Measurements from ENCODE around the gene ETAA1.

ETAA1 gene

GRCh38 chr2:67397143-67397986 is at the start of gene ETAA1:
ETAA1 (plus strand) TSS chr2:67397333; CDS start chr2:67397449, 116 bp downstream.
- peak; percentile 81 for DNase-seq

DNA sequence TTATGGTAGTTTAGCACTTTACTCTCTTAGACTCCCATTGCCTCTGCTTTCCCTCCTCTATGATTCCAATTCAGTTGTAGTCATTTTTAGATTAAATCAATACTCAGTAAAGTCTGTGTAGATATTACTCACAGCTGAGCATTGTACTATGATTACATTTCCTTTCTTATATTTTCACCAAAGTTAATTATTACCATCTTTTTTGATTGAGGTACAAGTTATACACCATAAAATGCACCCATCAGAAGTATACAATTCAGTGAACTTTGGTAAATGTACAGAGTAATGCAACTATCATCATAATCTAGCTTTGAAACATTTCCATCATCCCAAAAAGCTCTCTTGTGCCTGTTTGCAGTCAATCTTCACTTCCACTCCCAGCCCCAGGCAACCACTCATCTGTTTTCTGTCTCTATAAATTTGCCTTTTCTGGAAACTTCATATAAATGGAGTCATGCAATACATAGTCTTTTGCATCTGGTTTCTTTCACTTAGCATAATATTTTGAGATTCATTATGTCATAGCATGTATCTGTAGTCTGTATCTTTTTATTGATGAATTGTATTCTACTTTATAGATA is 30.2 kb upstream of the ETAA1 start:
- DNase-seq = no peak

DNA sequence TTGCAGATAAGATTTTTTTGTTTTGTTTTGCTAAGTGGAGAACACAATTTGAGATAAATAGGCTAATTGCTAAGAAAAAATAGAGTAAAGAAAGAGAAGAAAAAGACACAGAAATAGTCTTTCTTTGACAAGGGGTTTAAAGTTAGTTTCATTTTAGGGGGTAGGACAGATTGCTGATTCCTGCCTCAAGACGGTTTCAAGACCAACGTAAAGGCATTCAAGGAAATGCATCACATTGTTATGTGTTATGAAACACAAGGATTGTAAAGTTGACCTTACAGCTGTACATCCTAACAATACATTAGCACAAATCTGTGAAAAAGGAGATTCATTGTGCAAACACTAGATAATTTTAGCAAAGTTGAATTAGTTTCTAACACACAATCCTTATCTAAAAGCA is 22.7 kb upstream of the ETAA1 start:
- no peak for DNase-seq

GRCh38 chr2:67374949-67375348 is 22.2 kb upstream of the ETAA1 start:
- DNase-seq = no peak

DNA sequence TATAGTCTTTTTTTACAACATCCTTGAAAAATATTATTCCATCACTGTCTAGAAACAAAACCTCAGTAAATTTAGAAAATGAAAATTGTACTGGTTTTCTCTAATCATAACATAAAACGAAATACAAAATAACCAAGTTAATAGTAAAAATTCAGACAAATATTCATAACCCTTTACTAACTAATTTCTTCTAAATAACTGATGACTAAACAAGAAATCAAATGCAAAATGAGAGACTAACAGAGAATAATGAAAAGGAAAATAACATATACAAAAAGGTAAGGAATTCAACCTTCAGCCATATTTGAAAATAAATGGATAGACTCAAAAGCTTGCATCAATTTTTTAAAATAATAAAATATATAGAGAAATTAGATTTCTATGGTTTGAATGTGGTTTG is 18.6 kb upstream of the ETAA1 start:
- no peak for DNase-seq

- DNase-seq = no peak
Measured at GRCh38 chr2:67379048-67379447, 18.1 kb upstream of the ETAA1 start.

DNA sequence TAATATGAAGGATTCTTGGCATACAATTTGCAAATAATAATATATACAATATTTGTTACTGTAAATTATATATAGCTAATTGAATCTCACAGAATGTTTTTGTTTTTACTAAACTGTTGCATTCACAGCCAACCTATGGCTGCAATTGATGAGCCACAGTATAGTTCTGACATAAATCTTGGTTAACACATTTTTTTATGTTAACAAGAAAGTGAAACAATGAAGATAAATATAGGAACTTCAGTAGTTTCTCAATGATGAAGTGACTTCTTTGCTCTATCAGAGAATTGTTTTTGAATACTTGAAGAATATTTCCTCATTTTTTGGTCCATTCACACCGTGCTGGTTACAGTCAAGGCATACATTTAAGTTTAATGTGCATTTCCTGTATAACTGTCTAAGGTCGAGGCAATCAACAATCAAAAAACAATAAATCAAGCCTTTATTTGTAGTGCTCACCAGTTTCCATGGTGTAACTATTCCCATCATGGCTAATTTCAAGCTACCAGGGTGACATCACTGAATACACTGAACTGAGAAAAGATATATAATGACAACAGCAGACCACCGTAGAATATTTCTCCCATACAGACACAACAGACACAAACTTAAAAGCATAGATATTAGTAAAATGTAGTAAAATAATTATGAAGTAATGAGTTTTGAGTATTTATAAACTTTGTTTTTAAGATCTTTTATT is 12.9 kb upstream of the ETAA1 start:
- no peak for DNase-seq

- DNase-seq = no peak
Measured at GRCh38 chr2:67388680-67389079, 8.5 kb upstream of the ETAA1 start.

DNA sequence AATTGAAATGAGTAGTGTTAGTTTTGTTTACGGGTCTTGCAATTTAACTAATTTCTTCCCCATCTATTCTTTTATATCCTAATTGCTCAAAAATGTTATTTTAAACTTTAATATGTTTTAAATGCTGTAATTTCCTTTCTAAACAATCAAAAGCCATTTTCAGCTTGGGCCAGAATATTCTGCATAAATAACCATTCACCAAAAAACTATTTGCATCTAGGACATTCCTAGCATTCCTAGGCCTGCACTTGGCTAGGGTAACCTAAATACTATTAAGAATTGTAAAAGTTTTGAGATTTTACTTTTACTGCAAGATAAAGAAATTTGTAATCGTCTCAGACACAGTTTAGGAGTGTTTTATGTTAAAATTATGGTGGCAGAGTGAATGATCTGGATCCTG is 7.8 kb upstream of the ETAA1 start:
- DNase-seq = no peak

DNA sequence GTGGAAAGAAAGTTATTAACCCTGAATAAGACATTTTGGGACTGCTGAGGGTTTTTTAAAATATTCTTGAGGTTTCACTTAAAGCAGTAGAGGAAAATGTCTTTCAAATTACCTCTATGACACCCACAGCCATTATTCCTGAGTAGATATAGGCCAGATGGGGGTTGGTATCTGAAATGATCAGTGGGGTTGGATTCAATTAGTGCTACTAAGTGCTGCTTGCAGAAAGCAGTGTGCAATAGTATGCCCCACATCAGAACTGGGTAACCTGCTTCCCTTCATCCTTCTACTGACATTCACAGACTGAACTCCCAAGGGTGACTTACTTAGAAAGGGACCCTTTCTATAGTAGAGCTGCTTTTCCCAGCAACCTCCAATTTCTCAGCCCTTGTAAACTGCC is 7.3 kb upstream of the ETAA1 start:
- DNase-seq = no peak

DNA sequence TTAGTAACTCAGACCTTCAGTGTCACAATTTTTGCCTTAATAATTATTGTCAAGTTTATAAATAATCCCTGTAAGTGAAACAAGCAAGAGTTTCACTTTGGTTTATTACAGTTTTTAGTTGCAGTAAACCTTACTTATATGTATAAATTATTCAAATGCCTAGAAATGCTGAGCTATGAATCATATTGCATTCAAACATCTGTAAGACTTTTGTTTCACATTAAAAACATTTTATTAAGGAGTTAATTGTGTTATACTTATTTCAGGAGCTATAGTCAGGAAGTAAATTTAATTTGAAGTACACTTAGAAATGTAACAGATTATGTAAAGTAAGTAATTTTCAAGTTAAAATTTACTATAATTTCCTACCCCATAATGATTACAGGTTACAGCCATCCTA is 3.9 kb upstream of the ETAA1 start:
- no peak for DNase-seq

DNA sequence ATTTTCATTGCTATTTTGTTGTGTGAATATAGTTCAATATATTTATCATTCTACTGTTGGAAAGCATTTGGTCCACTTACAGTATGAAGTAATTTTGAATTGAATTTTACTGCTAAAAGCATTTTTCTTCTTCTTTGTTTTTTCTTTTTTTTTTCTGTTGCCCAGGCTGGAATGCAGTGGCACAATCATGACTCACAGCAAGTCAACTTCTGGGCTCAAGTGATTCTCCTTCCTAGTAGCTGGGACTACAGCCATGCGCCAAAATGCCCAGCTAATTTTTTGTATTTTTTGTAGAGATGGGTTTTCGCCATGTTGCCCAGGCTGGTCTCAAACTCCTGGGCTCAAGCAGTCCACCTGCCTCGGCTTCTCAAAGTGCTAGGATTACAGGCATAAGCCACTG is 2.4 kb upstream of the ETAA1 start:
- no peak for DNase-seq

DNA sequence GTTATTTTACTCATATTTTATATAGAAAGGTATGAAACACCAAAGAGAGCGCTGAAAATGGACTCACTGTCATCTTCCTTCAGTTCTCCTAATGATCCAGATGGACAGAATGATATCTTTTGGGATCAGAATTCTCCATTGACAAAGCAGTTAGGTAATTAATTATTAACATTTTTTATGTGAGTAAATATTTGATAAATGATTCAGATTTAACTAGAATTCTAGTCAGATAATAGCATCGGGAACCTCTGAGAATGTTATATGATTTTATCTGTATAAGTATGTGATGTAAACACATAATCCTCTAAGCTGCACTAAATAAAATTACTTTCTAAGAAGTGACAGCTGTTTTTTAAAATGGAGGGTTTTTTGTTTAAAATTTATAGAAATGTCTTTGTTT is 2.0 kb downstream of the ETAA1 start:
- DNase-seq = no peak

GRCh38 chr2:67399831-67400489 is 2.8 kb downstream of the ETAA1 start:
- DNase-seq = no peak

DNA sequence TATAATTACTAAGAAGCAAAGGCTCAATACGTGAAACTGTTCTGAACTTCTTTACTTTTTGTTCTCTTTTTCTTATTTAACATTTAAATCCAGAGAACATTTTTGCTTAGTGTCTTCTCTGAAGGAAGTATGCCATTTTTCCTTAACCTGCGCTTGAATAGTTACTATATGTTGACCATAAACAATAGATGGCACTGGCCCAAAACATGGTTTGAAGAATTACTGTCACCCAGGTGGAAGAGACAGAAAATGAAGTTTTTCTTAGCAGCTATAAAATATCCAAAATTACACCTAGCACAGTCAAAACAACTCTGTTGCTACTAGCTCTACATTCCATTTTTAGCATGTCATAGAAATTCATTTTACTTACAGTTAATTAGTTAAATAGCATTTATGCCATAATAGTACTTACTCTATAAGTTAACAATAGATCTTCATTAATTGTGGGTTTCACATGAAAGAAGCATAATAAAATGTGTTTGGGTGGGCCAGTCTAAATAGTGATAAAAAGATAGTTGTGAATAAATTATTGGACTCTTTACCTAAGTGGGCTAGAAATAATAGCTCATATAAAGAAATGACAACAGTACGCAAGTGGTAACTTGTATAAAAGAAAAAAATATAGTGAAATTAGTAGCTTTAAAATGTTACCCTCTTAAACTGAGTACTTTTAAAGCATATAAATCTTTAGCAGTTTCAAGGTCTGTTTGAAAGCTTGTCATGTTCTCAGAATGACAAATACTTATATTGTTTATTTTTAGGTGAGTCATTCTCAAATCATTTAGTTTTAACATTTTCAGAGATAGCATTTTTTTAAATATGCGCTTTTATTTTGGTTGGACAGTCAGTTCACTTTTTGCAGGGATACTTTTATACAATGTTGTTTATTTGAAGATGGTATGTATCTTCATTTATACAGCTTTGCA is 3.7 kb downstream of the ETAA1 start:
- DNase-seq = no peak

DNA sequence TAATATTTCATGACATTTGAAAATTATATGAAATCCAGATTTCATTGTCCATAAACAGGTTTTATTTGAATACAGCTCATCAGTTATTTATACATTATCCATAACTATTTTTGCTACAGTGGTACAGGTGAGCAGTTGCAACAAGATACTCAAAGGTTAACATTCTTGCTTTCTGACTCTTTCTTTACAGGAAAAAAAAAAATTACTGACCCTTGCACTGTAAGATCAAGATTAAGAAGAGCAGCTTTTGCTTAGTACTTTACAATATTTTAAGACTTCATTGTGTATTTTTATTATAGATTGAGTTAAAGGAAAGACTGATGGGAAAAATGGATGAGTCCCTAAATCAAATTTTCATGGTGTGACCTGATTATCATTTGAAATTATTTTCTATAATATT is 11.2 kb downstream of the ETAA1 start:
- no peak for DNase-seq

DNA sequence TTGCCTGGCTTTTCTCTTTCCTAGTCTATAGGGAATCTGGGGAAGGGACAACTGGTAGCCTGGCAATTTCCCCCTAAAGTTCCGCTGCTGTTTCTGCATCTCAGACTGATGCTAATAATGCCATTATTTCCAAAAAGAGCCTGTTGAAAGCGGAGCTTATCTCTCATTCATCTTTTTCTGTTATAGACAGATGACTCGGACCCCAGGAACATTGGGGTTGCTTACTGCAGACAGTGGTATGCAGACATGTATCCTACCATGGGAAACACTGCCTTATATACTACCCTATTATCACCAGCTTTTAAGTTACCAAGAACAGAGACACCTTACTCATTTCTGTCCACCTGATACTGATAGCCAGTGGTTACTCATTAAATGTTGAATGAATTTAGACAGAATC is 15.3 kb downstream of the ETAA1 start:
- DNase-seq = no peak

DNA sequence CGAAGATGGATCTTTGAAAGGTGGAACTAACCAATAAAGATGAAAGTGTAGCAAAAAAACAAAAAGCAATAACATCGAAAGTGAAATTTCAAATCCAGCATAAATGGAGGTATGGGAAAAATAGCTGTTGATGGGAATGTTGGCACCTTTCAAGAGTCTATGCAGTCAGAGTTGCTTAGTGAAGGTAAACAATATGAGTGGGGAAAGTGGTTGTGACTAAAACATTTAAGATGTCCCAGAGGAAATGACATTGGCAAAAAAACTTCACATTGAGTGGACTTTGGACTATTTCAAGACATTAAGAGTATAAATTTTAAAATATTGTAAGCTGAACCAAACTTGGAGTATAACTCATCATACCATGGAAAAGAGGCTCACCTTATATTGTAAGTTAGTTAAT is 17.7 kb downstream of the ETAA1 start:
- DNase-seq = no peak

DNA sequence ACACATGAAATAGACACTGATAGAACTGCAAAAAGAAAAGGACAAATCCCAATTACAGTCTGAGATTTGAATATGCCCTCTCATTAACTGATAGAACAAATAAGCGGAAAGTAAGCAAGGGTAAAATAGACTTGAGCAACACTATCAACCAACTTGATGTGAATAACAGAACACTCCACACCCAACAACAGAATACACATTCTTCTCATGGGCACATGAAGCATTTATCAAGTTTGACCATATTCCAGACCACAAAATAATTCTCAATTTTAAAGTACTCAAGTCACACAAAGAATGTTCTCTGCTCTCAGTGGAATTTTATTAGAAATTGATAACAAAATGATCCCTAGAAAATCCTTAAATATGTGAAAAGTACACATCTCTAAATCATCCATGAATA is 19.0 kb downstream of the ETAA1 start:
- no peak for DNase-seq

GRCh38 chr2:67423489-67423888 is 26.4 kb downstream of the ETAA1 start:
- no peak for DNase-seq

GRCh38 chr2:67436221-67436620 is 39.1 kb downstream of the ETAA1 start:
- DNase-seq = no peak

GRCh38 chr2:67437114-67437513 is 40.0 kb downstream of the ETAA1 start:
- DNase-seq = no peak

DNA sequence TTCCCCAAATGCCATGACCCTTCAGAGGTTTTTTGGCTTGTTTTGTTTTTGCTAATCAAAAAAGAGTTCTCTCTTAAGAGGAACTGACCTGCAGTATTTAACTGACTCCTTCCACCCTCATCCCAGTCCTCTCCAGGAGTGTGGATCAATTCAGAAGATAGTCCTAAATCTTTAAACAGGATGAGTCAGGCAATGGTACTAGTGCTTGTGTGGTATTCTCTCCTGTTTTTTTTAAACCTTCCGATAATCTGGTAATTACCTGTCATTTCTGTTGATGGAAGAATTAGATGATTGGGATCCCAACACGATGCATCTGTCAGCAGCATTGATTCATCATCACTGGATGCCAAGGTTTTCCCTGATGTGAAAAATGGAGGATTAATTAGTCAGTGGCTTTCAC is 41.2 kb downstream of the ETAA1 start:
- no peak for DNase-seq

Measured in NCI-H2029 (cell line).